Duodenal mucosa (tissue), 2 donors: ENCODE results near the gene STK10.
"Not testable (repeated sequence)": the region's sequence is repeated elsewhere in the genome, so short reads cannot be mapped to it uniquely, and the experiment has no call there.

Experiments used
- H3K27ac ChIP-seq: one replicate; pipeline ENCODE4 v1.7.0; 2013; ENCODE audit warnings: low read depth, low read length
- H3K27me3 ChIP-seq, 2 donors: one replicate each; pipeline ENCODE4 v1.7.0; 2013; ENCODE audit warnings: low read length in 2 of 2, control low read depth in 1 of 2; ENCODE audit not compliant: insufficient read depth in 2 of 2, control insufficient read depth in 1 of 2
- H3K36me3 ChIP-seq, 2 donors: one replicate each; pipeline ENCODE4 v1.7.0; 2013; ENCODE audit warnings: low read length in 2 of 2, control low read depth in 1 of 2; ENCODE audit not compliant: insufficient read depth in 2 of 2, control insufficient read depth in 1 of 2
- H3K4me1 ChIP-seq, 2 donors: one replicate each; pipeline ENCODE4 v1.7.0; 2013; ENCODE audit warnings: low read length in 2 of 2, control low read depth in 1 of 2; ENCODE audit not compliant: insufficient read depth in 2 of 2, control insufficient read depth in 1 of 2
- H3K4me3 ChIP-seq, 2 donors: one replicate each; pipeline ENCODE4 v1.7.0; 2013; ENCODE audit warnings: low read length in 2 of 2, low read depth in 1 of 2
- H3K9ac ChIP-seq, 2 donors: one replicate each; pipeline ENCODE4 v1.7.0; 2013; ENCODE audit warnings: low read length in 2 of 2, low read depth in 1 of 2
- H3K9me3 ChIP-seq, 2 donors: one replicate each; pipeline ENCODE4 v1.7.0; 2013; ENCODE audit warnings: low read length in 2 of 2, control low read depth in 1 of 2; ENCODE audit not compliant: control insufficient read depth in 1 of 2

Gene STK10

DNA sequence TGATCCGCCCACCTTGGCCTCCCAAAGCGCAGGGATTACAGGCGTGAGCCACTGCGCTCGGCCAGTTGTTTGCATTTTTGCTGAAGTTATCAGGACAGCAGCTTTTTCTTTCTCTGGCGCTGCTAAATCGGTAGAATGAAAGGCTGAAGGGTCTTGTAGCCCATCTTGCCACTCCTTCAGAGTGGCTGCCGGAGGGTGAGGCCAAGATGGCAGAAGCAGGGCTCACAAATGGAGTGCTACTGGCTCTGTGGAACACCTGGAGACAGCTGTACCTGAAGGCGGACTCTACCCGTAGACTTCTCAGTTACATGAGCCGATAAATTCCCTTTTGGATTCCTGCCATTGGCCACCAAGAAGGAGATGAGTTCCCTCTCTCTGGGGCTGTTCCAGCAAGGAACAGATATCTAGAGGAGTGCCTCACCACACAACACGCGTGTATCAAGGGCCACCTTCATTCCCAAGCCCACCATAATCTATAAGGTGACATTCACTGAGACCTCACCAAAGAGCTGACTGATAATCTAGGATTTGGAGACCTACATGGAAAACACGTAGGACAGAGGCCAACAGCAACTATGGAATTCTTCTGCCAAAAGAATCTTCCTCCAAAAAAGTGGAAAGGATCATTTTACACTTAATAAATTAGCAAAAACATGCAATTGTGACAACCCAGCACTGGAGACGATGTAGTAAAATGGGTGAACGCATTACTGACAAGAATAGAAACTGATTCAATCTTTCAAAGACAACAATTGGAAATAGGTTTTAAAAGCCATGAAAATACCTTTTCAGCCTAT is 21.8 kb downstream of the STK10 start:
- Histone ChIP-seq H3K36me3 (peaks cover 0 to 8% of the 10 kb centered on the region in 2 donors), H3K4me1 (peaks cover 37 to 40% of the 10 kb centered on the region in 2 donors), H3K9ac (no peak overlapping the region), H3K27ac (no peak overlapping the region), H3K4me3 (no peak overlapping the region), H3K27me3 (no peaks in the 10 kb centered on the region), H3K9me3 (no peaks in the 10 kb centered on the region)

DNA sequence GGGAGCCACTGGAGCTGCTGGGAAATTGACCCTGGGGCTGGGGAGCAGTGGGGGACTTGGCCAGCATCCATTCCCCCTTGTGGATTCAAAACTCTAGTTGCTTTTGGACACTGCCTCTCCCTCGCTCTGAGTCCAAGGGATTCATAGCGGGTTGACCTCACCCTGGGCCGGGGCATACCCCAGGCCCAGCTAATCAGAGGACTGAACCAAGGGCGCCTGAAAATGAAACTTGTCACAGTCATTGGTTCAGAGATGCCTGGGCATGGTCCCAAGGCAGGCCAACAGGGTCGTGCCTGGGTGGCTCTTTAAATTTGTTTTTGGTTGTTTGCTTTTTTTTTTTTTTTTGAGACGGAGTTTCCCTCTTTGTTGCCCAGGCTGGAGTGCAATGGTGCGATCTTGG is 22.6 kb downstream of the STK10 start:
- Histone ChIP-seq H3K36me3 (peaks cover 0 to 6% of the 10 kb centered on the region in 2 donors), H3K9ac (no peak overlapping the region), H3K4me1 (peaks cover 37 to 46% of the 10 kb centered on the region in 2 donors), H3K27ac (no peak overlapping the region), H3K9me3 (no peaks in the 10 kb centered on the region), H3K27me3 (no peaks in the 10 kb centered on the region), H3K4me3 (no peak overlapping the region)

DNA sequence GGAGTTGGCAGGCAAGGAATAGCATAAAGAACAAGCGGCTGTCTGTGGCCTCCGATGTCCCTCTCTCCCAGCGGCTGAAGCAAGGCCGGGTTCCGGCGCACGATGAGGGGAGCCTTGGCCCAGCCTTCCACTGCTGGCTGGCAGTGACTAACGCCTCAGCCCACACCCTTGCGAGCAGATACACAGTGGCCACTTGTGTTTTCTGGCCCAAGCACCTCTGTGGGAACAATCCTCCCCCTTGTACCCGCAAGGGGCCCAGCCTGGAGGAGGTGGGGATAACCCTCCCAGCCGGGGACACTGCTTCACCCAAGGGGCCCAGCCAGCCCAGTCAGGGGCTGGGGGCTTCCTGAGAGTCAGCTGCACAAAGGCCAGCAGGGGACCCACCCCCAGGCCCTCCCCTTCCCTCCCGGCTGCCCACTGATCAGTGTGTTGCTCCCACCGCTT is 23.2 kb downstream of the STK10 start:
- Histone ChIP-seq H3K4me3 (peak overlapping the region in 1 of 2 donors; percentile 20), H3K9me3 (no peaks in the 10 kb centered on the region), H3K9ac (no peak overlapping the region), H3K4me1 (peaks cover 37 to 46% of the 10 kb centered on the region in 2 donors), H3K27ac (no peak overlapping the region), H3K27me3 (no peaks in the 10 kb centered on the region), H3K36me3 (peaks cover 0 to 3% of the 10 kb centered on the region in 2 donors)

DNA sequence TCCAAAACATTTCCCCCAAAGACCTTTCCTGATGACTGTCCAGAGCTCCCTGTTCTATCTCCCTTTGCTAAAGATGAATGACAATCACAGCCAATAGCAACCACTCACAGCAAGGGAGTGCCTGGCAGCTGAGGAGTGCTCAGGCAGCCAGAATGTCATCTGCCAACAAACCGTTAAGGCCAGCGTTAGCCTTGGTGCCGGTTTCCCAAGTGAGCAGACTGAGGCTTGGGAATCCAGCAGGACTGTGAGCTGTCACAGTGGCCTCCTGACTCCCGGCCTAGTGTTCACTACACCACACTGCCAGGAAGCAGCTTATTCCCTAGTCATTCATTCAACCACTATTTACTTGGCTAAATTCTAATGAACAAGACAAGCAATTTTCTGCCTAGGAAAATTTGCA is 24.7 kb downstream of the STK10 start:
- Histone ChIP-seq H3K4me3 (no peak overlapping the region), H3K9ac (no peak overlapping the region), H3K4me1 (peaks cover 36 to 41% of the 10 kb centered on the region in 2 donors), H3K9me3 (no peaks in the 10 kb centered on the region), H3K36me3 (peaks cover 0 to 3% of the 10 kb centered on the region in 2 donors), H3K27ac (no peak overlapping the region), H3K27me3 (no peaks in the 10 kb centered on the region)

DNA sequence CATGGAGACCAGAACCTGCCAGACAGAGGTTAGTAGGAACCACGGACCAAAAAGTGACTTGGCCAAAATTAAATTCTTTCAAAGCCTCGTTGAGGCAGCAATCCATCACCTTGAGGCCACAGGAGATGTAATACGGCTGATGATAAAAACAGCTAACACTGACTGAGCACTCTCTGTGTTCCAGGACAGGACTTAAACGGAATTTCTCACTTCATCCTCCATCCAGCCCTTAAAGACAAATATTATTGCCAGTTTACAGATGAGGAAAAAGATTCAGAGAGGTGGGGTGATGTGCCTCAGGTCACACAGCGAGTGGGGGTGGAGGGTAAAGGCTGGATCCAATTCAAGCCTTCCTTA is 25.1 kb downstream of the STK10 start:
- peaks cover 0 to 3% of the 10 kb centered on the region in 2 donors for H3K36me3 ChIP-seq
- no peak overlapping the region for H3K4me3 ChIP-seq
- no peak overlapping the region for H3K9ac ChIP-seq
- no peaks in the 10 kb centered on the region for H3K27me3 ChIP-seq
- peaks cover 32 to 37% of the 10 kb centered on the region in 2 donors for H3K4me1 ChIP-seq
- H3K27ac ChIP-seq: no peak overlapping the region
- no peaks in the 10 kb centered on the region for H3K9me3 ChIP-seq

DNA sequence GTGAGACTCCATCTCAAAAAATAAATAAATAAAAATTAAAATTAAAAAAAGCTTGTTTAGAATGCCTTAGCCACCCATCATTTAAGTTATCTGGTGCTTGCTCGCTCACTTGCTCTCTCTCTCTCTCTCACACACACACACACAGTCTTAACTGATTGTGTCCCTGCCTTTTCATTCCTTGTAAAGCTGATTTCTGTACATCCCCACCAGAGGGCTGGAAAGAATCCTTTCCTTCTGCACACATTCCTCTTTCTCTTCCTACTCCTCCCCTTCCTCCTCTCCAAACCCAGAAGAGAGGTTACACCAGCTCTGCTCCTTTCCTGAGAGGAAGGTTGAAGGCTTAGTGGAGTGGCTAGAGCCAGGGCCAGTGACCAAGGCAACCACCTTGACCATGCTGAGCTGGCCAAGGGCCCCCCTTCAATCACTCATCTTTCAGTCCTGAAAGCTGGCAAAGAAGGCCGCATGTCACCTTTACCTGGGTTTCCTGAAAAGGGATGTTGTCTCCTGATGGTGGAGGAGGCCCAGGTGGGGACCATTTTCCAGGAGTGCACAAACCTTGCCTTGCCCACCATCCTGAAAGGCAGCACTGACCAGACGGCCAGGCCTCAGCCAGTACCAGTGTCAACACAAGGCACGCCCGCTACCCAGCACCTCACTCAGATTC is 25.6 kb downstream of the STK10 start:
- H3K36me3 ChIP-seq: peaks cover 0 to 3% of the 10 kb centered on the region in 2 donors
- H3K9ac ChIP-seq: no peak overlapping the region
- peaks cover 27 to 32% of the 10 kb centered on the region in 2 donors for H3K4me1 ChIP-seq
- H3K27me3 ChIP-seq: no peaks in the 10 kb centered on the region
- no peak overlapping the region for H3K27ac ChIP-seq
- no peaks in the 10 kb centered on the region for H3K9me3 ChIP-seq
- no peak overlapping the region for H3K4me3 ChIP-seq

DNA sequence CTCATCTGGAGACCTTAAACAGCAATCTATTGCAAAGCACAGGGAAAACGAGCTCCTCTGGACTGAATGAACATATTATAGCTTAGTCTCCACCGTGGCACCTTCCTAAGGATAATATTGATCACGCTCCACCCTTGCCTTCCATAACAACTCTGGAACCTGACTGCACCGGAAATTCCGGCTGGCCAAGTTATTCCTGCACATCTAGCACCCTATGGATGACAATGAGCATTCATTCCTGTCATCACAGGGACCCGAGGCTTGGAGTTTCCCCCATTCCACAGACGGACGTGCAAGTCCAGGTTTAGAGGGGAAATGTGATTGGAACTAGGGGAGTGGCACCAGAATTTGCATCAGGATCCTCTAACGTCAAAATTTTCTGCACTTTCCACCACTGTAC is 27.5 kb downstream of the STK10 start:
- H3K36me3 ChIP-seq: peaks cover 4 to 7% of the 10 kb centered on the region in 2 donors
- H3K4me1 ChIP-seq: peaks cover 26 to 30% of the 10 kb centered on the region in 2 donors
- H3K9me3 ChIP-seq: no peaks in the 10 kb centered on the region
- H3K9ac ChIP-seq: no peak overlapping the region
- no peaks in the 10 kb centered on the region for H3K27me3 ChIP-seq
- H3K27ac ChIP-seq: no peak overlapping the region
- H3K4me3 ChIP-seq: no peak overlapping the region

- H3K9me3 ChIP-seq: no peaks in the 10 kb centered on the region
- no peak overlapping the region for H3K27ac ChIP-seq
These were observed 29.0 kb downstream of the STK10 start for GRCh38 chr5:172159016-172159415.

GRCh38 chr5:172156541-172156994 is 31.5 kb downstream of the STK10 start:
- no peaks in the 10 kb centered on the region for H3K27me3 ChIP-seq
- no peaks in the 10 kb centered on the region for H3K9me3 ChIP-seq
- no peak overlapping the region for H3K27ac ChIP-seq
- H3K4me3 ChIP-seq: no peak overlapping the region
- peaks cover 13 to 20% of the 10 kb centered on the region in 2 donors for H3K36me3 ChIP-seq
- peaks cover 5 to 6% of the 10 kb centered on the region in 2 donors for H3K4me1 ChIP-seq
- no peak overlapping the region for H3K9ac ChIP-seq

More at GRCh38 chr5:172159016-172159415, 29.0 kb downstream of the STK10 start:
- peaks cover 7 to 13% of the 10 kb centered on the region in 2 donors for H3K36me3 ChIP-seq
- H3K27me3 ChIP-seq: no peaks in the 10 kb centered on the region
- no peak overlapping the region for H3K4me3 ChIP-seq
- H3K4me1 ChIP-seq: peaks cover 11 to 18% of the 10 kb centered on the region in 2 donors
- H3K9ac ChIP-seq: no peak overlapping the region

DNA sequence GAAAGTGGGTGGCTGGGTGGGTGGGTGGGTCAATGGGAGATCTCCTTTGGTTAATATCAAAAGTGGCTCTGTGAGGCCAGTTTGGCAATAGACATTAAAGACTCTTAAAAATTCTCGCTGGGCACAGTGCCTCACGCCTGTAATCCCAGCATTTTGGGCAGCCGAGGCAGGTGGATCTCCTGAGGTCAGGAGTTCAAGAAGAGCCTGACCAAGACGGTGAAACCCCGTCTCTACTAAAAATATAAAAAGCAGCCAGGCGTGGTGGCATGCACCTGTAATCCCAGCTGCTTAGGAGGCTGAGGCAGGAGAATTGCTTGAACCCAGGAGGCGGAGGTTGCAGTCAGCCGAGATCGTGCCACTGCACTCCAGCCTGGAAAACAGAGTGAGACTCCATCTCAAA is 32.9 kb downstream of the STK10 start:
- not testable (repeated sequence) for H3K4me1 ChIP-seq, H3K27ac ChIP-seq, H3K9me3 ChIP-seq, H3K4me3 ChIP-seq, H3K9ac ChIP-seq, H3K27me3 ChIP-seq
- H3K36me3 ChIP-seq: peaks cover 13 to 20% of the 10 kb centered on the region in 2 donors
